Neural cell (in vitro differentiated cells): ENCODE results near the gene DNAJA3. TPM values are rescaled to one million over a fixed set of nuclear protein-coding genes. Genes with fewer than 3 reads are reported as not detected.

Experiments
- H2AFZ ChIP-seq: fragments of 200-600, 300-800 bp; sonication (generic), shearing (Covaris generic); 2 replicates; pipeline ENCODE4 v1.6.0; 2014; ENCODE audit warnings: low read depth, mild to moderate bottlenecking, antibody characterized with exemption, low read length, moderate library complexity
- H3F3A ChIP-seq: fragments of 200-600 bp; shearing (Covaris generic); 2 replicates; pipeline ENCODE4 v1.6.1; 2016; ENCODE audit warnings: mild to moderate bottlenecking, moderate library complexity, mixed read lengths, antibody characterized with exemption, low read length; ENCODE audit not compliant: insufficient read depth, poor library complexity, severe bottlenecking
- H3K27ac ChIP-seq: fragments of 200-600, 300-800 bp; sonication (generic), shearing (Covaris generic); 2 replicates; pipeline ENCODE4 v1.5.1; 2014; ENCODE audit warnings: mild to moderate bottlenecking, low read length, moderate library complexity
- H3K27me3 ChIP-seq: fragments of 300-800, 200-600 bp; sonication (generic), shearing (Covaris generic); 2 replicates; pipeline ENCODE4 v1.6.0; 2014; ENCODE audit warnings: mild to moderate bottlenecking, low read depth, low read length, moderate library complexity; ENCODE audit not compliant: insufficient read depth
- H3K36me3 ChIP-seq: fragments of 300-800, 200-600 bp; sonication (generic), shearing (Covaris generic); 2 replicates; pipeline ENCODE4 v1.5.1; 2014; ENCODE audit warnings: mild to moderate bottlenecking, antibody characterized with exemption, low read length, moderate library complexity; ENCODE audit not compliant: insufficient read depth
- H3K4me2 ChIP-seq: fragments of 300-800, 200-600 bp; sonication (generic), shearing (Covaris generic); 2 replicates; pipeline ENCODE4 v1.6.0; 2014; ENCODE audit warnings: mild to moderate bottlenecking, low read length
- H3K4me3 ChIP-seq: fragments of 300-800, 200-600 bp; sonication (generic), shearing (Covaris generic); 2 replicates; pipeline ENCODE4 v1.5.1; 2014; ENCODE audit warnings: mild to moderate bottlenecking, low read length, moderate library complexity
- H3K79me2 ChIP-seq: fragments of 200-600 bp; shearing (Covaris generic); replicated peaks from 2 replicates; pipeline ENCODE4 v1.6.0; 2014; ENCODE audit warnings: mild to moderate bottlenecking, low read length, moderate library complexity; ENCODE audit not compliant: insufficient read depth
- H3K9ac ChIP-seq: fragments of 300-800, 200-600 bp; sonication (generic), shearing (Covaris generic); 2 replicates; pipeline ENCODE4 v1.6.1; 2016; ENCODE audit warnings: mild to moderate bottlenecking, low read length, mixed read lengths
- H3K9me2 ChIP-seq: fragments of 200-600 bp; shearing (Covaris generic); 2 replicates; pipeline ENCODE4 v1.6.1; 2016; ENCODE audit warnings: mild to moderate bottlenecking, low read length, mixed read lengths; ENCODE audit not compliant: insufficient read depth
- H3K9me3 ChIP-seq: fragments of 200-600, 300-800 bp; sonication (generic), shearing (Covaris generic); 2 replicates; pipeline ENCODE4 v1.6.1; 2016; ENCODE audit warnings: mild to moderate bottlenecking, mixed run types, low read length, moderate library complexity, mixed read lengths
- H4K20me1 ChIP-seq: fragments of 200-600 bp; shearing (Covaris generic); 2 replicates; pipeline ENCODE4 v1.6.1; 2016; ENCODE audit warnings: mild to moderate bottlenecking, mixed run types; ENCODE audit not compliant: insufficient read depth
- EP300 ChIP-seq: fragments of 450-650 bp; conservative IDR thresholded peaks from 2 replicates; pipeline ENCODE4 v1.6.1; 2014; ENCODE audit warnings: antibody characterized with exemption, mild to moderate bottlenecking, moderate library complexity; ENCODE audit not compliant: poor library complexity, severe bottlenecking
- EZH2 ChIP-seq: fragments of 200-600, 300-800 bp; shearing (Covaris generic), sonication (generic); IDR thresholded peaks from 2 replicates; pipeline ENCODE4 v1.6.1; 2014; ENCODE audit warnings: antibody characterized with exemption, low read length, borderline replicate concordance, mild to moderate bottlenecking; ENCODE audit not compliant: insufficient read depth, poor library complexity, severe bottlenecking
- MXI1 ChIP-seq: fragments of 450-650 bp; conservative IDR thresholded peaks from 2 replicates; pipeline ENCODE4 v1.6.1; 2014; ENCODE audit warnings: antibody characterized with exemption, mild to moderate bottlenecking; ENCODE audit not compliant: poor library complexity, severe bottlenecking
- POLR2AphosphoS5 ChIP-seq: IDR thresholded peaks from 2 replicates; pipeline ENCODE4 v1.6.1; 2012
- RAD21 ChIP-seq: fragments of 450-650 bp; conservative IDR thresholded peaks from 2 replicates; pipeline ENCODE4 v1.6.1; 2014; ENCODE audit warnings: antibody characterized with exemption, mild to moderate bottlenecking, moderate library complexity
- REST ChIP-seq: IDR thresholded peaks from 2 replicates; pipeline ENCODE4 v1.6.1; 2012; ENCODE audit warnings: borderline replicate concordance
- SMC3 ChIP-seq: fragments of 450-650 bp; conservative IDR thresholded peaks from 2 replicates; pipeline ENCODE4 v1.6.1; 2014; ENCODE audit warnings: antibody characterized with exemption, mild to moderate bottlenecking, moderate library complexity; ENCODE audit not compliant: poor library complexity
- TAF1 ChIP-seq: IDR thresholded peaks from 2 replicates; pipeline ENCODE4 v1.6.1; 2012; ENCODE audit warnings: low read depth
- polyA plus RNA-seq: library from polyadenylated mRNA; depleted of rRNA; stranded (reverse); fragments of >200 nt; gene quantifications from 2 replicates; pipeline ENCODE4 v1.2.3, GENCODE V29; 2014
- TF ChIP-seq, protein P1 (sequence below): fragments of 450-650 bp; IDR thresholded peaks from 2 replicates; pipeline ENCODE4 v1.5.1; 2014; ENCODE audit warnings: antibody characterized with exemption, mild to moderate bottlenecking, moderate library complexity; ENCODE audit not compliant: poor library complexity, severe bottlenecking

The DNAJA3 gene
- polyA plus RNA-seq, 1 donor from 2014 or later = 44.8 TPM

- H3K4me3 ChIP-seq = no peak overlapping the region
- peaks cover under 1% of the 10 kb centered on the region for H3K79me2 ChIP-seq
- no peaks in the 10 kb centered on the region for H3K36me3 ChIP-seq
- H3K9ac ChIP-seq = no peak overlapping the region
- no peaks in the 10 kb centered on the region for H4K20me1 ChIP-seq
- H3K27ac ChIP-seq = no peak overlapping the region
- H3K4me2 ChIP-seq = no peak overlapping the region
- no peaks in the 10 kb centered on the region for H3K9me2 ChIP-seq
- H2AFZ ChIP-seq = no peak overlapping the region
- H3K27me3 ChIP-seq = peaks cover 8% of the 10 kb centered on the region
- H3K9me3 ChIP-seq = no peaks in the 10 kb centered on the region
- TF ChIP-seq RAD21 (no peak), TAF1 (no peak), REST (no peak)
- no peaks in the 10 kb centered on the region for H3F3A ChIP-seq
Measured at GRCh38 chr16:4471869-4472268, 46.2 kb downstream of the DNAJA3 start.

- H3K4me3 ChIP-seq = no peak overlapping the region
- no peak overlapping the region for H3K4me2 ChIP-seq
Measured at GRCh38 chr16:4472880-4473279, 47.2 kb downstream of the DNAJA3 start.

More at GRCh38 chr16:4472880-4473279, 47.2 kb downstream of the DNAJA3 start:
- Histone ChIP-seq H3K9ac (no peak overlapping the region), H3K9me2 (no peaks in the 10 kb centered on the region), H3K27ac (no peak overlapping the region), H4K20me1 (no peaks in the 10 kb centered on the region), H3K36me3 (no peaks in the 10 kb centered on the region), H3K27me3 (peaks cover 8% of the 10 kb centered on the region), H3F3A (no peaks in the 10 kb centered on the region), H2AFZ (no peak overlapping the region), H3K9me3 (no peaks in the 10 kb centered on the region), H3K79me2 (peaks cover 3% of the 10 kb centered on the region)
- TF ChIP-seq, protein P1, sequence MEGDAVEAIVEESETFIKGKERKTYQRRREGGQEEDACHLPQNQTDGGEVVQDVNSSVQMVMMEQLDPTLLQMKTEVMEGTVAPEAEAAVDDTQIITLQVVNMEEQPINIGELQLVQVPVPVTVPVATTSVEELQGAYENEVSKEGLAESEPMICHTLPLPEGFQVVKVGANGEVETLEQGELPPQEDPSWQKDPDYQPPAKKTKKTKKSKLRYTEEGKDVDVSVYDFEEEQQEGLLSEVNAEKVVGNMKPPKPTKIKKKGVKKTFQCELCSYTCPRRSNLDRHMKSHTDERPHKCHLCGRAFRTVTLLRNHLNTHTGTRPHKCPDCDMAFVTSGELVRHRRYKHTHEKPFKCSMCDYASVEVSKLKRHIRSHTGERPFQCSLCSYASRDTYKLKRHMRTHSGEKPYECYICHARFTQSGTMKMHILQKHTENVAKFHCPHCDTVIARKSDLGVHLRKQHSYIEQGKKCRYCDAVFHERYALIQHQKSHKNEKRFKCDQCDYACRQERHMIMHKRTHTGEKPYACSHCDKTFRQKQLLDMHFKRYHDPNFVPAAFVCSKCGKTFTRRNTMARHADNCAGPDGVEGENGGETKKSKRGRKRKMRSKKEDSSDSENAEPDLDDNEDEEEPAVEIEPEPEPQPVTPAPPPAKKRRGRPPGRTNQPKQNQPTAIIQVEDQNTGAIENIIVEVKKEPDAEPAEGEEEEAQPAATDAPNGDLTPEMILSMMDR = no peak
- TF ChIP-seq EZH2 (no peak), TAF1 (no peak), MXI1 (no peak), EP300 (no peak), POLR2AphosphoS5 (no peak), RAD21 (no peak), REST (no peak), SMC3 (no peak)
